Astrocyte of the cerebellum (primary cell): ENCODE measurements around the gene C14orf119.

Source experiments
- DNase-seq: peaks from one replicate; pipeline ENCODE4 v3.0.0-alpha.2; 2011; ENCODE audit warnings: low read depth
- H3K4me3 ChIP-seq: 2 replicates; pipeline ENCODE4 v1.5.1; 2011; ENCODE audit warnings: mild to moderate bottlenecking, low read depth, low read length, moderate library complexity
- CTCF ChIP-seq: IDR thresholded peaks from 2 replicates; pipeline ENCODE4 v1.5.1; 2012; ENCODE audit warnings: low read length, low read depth, moderate library complexity, mild to moderate bottlenecking; ENCODE audit errors: missing control alignments
- in situ Hi-C: cut with HindIII; loops from 2 replicates; pipeline ENCODE4 v1.10.0; 2017; ENCODE audit warnings: low sequenced_read_pairs

The C14orf119 gene

DNA sequence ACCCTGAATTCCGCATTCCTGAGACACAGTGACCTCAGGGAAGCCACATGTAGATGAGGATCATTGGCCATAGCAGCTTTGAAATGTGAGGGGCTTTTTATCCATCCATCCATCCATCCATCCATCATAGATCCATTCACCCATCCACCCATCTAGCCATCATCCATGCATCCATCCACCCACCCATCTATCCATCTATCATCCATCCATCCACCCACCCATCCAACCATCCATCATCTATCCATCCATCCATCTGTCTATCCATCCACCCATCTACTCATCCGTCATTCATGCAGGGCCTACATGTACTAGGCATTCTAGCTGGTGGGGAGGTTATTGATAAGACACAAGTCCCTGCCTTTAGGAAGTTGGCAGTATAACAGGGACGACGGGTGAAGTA, 51.7 kb downstream of the C14orf119 start:
- no peak for TF ChIP-seq CTCF
- in situ Hi-C loops = no loop called here
- H3K4me3 ChIP-seq = no peak overlapping the region
- DNase-seq = no peak

DNA sequence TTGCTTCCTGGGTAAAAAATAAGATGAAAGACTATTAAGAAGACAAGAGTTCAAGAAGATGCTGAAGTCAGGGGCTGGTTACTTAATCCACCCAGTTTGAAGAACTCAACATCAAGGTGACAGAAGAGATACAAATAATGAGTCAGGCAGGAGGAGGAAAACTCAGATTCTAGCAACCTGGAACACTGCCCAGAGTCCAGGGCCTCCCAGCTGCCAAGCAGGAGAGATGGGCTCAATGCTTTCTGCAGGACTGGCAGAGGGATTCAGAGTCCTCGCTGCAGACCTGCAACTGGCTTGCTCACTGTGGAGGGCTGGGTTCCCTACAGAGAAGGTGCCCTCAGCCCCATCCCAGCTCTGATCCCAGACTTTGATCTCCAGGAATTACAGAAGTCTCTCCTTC, 52.4 kb downstream of the C14orf119 start:
- no peak overlapping the region for H3K4me3 ChIP-seq
- no peak for DNase-seq
- TF ChIP-seq CTCF = no peak
- in situ Hi-C loops = no loop called here

DNA sequence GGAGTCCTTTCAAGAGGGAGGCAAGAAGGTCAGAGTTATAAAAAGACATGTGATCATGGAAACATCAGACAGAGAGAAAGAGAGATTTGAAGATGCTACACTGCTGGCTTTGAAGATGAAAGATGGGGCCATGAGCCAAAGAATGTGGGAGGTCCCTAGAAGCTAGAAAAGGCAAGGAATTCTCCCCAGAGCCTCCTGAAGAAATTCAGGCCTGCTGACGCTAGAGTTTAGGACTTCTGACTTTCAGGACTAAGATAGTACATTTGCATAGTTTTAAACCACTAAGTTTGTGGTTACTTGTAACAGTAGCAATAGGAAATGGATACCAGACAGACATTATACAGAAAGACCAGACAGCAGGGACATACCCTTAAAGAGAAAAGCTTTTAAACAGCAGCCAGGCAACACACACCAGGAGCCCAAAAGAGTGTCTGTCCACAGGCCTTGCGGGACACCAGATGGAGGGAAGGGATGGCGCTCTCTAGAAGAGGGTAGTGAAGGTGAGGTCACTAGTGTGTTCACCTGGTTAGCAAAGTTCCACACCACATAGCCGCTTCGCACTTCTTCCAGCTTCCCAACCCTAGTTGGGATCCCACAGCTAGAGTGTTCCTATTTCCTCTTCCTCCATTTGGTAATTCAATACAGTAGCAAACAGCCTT, 53.4 kb downstream of the C14orf119 start:
- in situ Hi-C loops = no loop called here
- H3K4me3 ChIP-seq = no peak overlapping the region
- DNase-seq = no peak
- TF ChIP-seq CTCF = no peak

GRCh38 chr14:23149745-23150144, 54.4 kb downstream of the C14orf119 start:
- TF ChIP-seq CTCF = no peak
- DNase-seq = no peak
- in situ Hi-C loops = no loop called here
- no peak overlapping the region for H3K4me3 ChIP-seq
